Activated naive CD8-positive, alpha-beta T cell treated with anti-CD3 and anti-CD28 coated beads for 36 hours (primary cell): ENCODE data around the gene TJP3. TPM values are rescaled to one million over a fixed set of nuclear protein-coding genes. Genes with fewer than 3 reads are reported as not detected.
A peak's percentile ranks its signal among the peaks of the same experiment; 100 is the strongest.

Experiments
- DNase-seq: peaks from one replicate; pipeline ENCODE4 v3.0.0; 2021
- H3K27ac Mint-ChIP-seq: one replicate; pipeline ENCODE4 v1.8.0; 2022; ENCODE audit warnings: mild to moderate bottlenecking, moderate library complexity, mixed read lengths
- H3K27me3 Mint-ChIP-seq: one replicate; pipeline ENCODE4 v1.8.0; 2022; ENCODE audit warnings: mild to moderate bottlenecking, mixed read lengths
- H3K36me3 Mint-ChIP-seq: one replicate; pipeline ENCODE4 v1.8.0; 2021; ENCODE audit warnings: mild to moderate bottlenecking, mixed read lengths
- H3K4me1 Mint-ChIP-seq: one replicate; pipeline ENCODE4 v1.8.0; 2021; ENCODE audit warnings: mixed read lengths
- H3K4me3 Mint-ChIP-seq: one replicate; pipeline ENCODE4 v1.8.0; 2022; ENCODE audit warnings: mild to moderate bottlenecking, moderate library complexity, mixed read lengths
- H3K9me3 Mint-ChIP-seq: one replicate; pipeline ENCODE4 v1.8.0; 2022; ENCODE audit warnings: mixed read lengths
- total RNA-seq, 2 experiments: library from RNA; stranded (reverse); gene quantifications; one replicate each; pipeline ENCODE4 v1.2.3, GENCODE V29; 2021

Gene TJP3
- total RNA-seq, 2 experiments from 2014 or later: 0.24 to 0.39 TPM

DNA sequence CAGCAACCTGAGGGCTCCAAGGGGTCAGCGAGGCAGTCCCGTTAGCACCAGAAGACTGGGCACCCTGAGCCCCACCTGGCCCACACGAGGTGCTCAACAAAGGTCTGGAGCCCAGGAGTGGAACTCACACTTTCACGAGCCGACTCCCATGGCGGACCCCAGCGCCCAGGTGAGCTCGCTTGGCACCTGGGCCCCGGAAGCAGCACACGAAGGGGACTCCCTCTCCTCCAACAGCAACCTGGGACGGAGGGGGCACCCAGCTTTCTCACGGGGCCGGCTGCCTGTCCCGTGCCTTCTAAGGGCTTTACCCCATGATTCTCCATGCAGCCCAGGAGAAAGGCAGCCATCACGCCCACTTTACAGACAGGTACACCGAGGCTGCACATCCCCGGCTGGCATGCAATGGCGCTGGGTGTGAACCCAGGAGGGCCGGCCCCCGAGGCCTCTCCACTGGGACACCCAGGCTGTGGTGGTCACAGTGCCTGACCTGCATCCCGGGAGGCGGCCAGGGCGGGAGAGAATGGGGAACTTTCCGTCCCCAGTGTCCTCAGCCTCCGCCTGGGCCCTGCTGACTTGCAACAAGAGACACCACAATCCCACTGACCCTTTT, 13.0 kb upstream of the TJP3 start:
- H3K4me3 Mint-ChIP-seq: no peak overlapping the region
- H3K9me3 Mint-ChIP-seq: peaks cover 6% of the 10 kb centered on the region
- peaks cover 25% of the 10 kb centered on the region for H3K4me1 Mint-ChIP-seq
- H3K27ac Mint-ChIP-seq: no peak overlapping the region
- DNase-seq: no peak
- H3K27me3 Mint-ChIP-seq: no peaks in the 10 kb centered on the region
- H3K36me3 Mint-ChIP-seq: peaks cover 16% of the 10 kb centered on the region

DNA sequence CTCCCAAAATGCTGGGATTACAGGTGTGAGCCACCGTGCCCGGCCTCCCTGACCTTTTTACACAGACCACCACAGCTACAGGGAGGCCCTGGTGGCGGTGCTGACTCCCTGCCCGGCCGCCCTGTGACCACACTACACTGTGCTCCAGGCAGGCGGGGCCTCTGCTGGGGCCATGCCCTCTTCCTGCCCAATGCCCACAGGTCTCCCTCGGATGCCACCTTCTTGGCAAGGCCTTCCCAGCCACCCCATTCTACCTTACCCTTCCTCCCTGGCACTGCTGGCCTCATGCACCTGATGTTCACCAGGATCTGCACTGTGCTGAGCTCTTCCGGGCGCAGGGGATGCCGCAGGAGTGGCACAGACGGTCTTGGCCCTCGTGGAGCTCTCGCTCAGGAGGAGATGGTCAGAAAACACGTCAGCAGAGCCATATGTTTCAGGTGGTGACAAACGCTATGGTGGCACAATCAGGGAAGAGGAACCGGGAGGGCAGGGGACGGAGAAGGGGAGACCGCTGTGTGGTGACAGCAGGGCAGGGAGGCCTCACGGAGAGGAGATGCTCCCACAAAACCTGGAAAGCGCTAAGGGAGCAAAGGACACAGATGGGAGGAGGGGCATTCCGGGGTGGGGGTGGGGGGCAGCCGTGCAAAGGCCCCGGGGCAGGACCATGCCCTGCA, 12.1 kb upstream of the TJP3 start:
- no peak overlapping the region for H3K27ac Mint-ChIP-seq
- H3K27me3 Mint-ChIP-seq: no peaks in the 10 kb centered on the region
- peaks cover 21% of the 10 kb centered on the region for H3K4me1 Mint-ChIP-seq
- no peak for DNase-seq
- peaks cover 10% of the 10 kb centered on the region for H3K36me3 Mint-ChIP-seq
- H3K4me3 Mint-ChIP-seq: no peak overlapping the region
- H3K9me3 Mint-ChIP-seq: peaks cover 3% of the 10 kb centered on the region

DNA sequence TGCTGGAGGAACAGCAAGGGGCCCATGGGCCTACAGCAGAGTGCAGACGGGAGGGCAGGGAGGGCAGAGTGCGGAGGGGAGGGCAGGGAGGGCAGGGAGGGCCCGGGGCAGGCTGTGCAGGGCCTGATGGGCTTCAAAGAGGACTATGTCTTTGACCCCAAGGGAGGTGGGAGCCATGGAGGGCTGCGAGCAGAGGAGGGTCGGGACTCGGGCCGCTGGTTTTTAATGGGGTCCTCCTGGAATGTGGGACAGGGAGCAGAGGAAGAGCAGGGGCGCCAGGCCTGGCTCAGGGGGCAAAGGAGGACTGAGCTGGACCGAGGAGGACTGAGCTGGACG, 11.6 kb upstream of the TJP3 start:
- H3K27me3 Mint-ChIP-seq: no peaks in the 10 kb centered on the region
- no peak for DNase-seq
- H3K4me1 Mint-ChIP-seq: peaks cover 16% of the 10 kb centered on the region
- no peak overlapping the region for H3K4me3 Mint-ChIP-seq
- peaks cover 5% of the 10 kb centered on the region for H3K36me3 Mint-ChIP-seq
- H3K27ac Mint-ChIP-seq: no peak overlapping the region
- peaks cover under 1% of the 10 kb centered on the region for H3K9me3 Mint-ChIP-seq

DNA sequence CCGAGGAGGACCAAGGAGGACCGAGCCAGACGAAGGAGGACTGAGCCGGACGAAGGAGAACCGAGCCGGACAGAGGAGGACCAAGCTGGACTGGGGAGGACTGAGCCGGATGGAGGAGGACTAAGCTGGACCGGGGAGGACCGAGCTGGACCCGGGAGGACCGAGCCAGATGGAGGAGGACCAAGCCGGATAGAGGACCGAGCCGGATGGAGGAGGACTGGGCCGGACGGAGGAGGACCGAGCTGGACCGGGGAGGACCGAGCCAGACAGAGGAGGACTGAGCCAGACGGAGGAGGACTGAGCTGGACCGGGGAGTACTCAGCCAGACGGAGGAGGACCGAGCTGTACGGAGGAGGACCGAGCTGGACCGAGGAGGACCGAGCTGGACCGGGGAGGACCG, 11.1 kb upstream of the TJP3 start:
- H3K36me3 Mint-ChIP-seq: peaks cover 5% of the 10 kb centered on the region
- H3K9me3 Mint-ChIP-seq: no peaks in the 10 kb centered on the region
- DNase-seq: no peak
- H3K27ac Mint-ChIP-seq: no peak overlapping the region
- H3K27me3 Mint-ChIP-seq: no peaks in the 10 kb centered on the region
- H3K4me1 Mint-ChIP-seq: peaks cover 15% of the 10 kb centered on the region
- no peak overlapping the region for H3K4me3 Mint-ChIP-seq

DNA sequence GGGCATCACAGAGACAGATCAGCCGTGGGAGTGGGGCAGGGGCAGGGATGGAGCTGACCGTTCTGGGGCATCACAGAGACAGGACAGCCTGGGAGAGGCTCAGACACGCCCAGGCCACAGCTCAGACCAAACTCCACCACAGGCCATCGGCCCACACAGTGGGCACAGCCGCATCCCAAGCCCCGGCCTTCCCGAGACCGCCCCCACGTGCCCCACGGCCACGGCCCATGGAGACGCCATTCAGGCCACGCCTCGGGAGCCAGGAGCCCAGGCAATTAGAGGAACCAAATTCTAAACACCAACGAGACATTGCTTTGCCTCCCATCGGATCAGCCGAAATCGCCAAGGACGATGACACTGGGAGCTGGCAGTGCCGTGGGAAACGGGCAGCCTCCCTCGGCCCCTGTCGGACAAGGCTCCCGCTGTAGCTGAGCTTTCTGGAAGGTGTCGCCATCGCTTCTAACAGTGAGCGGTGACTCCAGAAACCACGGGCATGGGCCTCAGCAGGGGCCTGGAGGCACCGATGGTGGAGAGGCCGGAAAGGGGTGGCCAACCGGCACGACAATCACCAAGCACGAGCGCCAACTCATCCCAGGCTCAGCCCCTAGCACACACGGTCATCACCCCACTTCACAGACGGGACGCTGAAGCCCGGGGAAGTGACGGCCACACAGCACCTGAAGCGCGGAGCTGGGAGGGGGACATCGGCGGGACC, 10.4 kb upstream of the TJP3 start:
- H3K27ac Mint-ChIP-seq: no peak overlapping the region
- H3K27me3 Mint-ChIP-seq: no peaks in the 10 kb centered on the region
- DNase-seq: no peak
- peak overlapping the region; percentile 40 for H3K4me3 Mint-ChIP-seq
- H3K36me3 Mint-ChIP-seq: peaks cover 2% of the 10 kb centered on the region
- no peaks in the 10 kb centered on the region for H3K9me3 Mint-ChIP-seq
- peaks cover 15% of the 10 kb centered on the region for H3K4me1 Mint-ChIP-seq

DNA sequence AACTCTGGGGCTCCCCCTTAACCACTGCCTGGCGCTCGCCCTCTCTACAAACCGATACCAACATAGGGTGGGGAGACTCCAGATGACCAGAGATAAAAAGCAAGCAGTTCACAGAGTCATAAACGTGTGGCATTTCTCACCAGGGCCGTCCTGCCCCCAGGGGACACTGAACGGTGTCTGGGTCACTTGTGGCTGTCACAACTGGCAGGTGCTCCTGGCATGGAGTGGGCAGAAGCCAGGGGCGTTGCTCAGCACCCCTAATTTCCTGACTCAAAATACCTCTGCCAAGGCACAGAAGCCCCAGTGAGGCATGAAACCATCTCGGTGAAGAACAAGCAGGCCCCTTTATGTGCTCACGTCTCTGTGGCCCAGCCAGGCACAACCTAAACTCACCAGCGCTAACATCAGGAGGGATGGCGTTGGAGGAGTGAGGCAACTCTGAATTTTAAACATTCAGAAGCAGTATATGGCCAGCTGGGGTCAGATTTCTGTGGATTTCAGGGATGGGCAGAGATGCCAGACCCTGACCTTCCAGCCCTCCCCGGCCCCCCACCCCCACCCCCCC, 9.7 kb upstream of the TJP3 start:
- H3K4me3 Mint-ChIP-seq: peak overlapping the region; percentile 40
- no peaks in the 10 kb centered on the region for H3K9me3 Mint-ChIP-seq
- H3K4me1 Mint-ChIP-seq: peaks cover 13% of the 10 kb centered on the region
- no peaks in the 10 kb centered on the region for H3K27me3 Mint-ChIP-seq
- no peaks in the 10 kb centered on the region for H3K36me3 Mint-ChIP-seq
- no peak for DNase-seq
- H3K27ac Mint-ChIP-seq: peak overlapping the region; percentile 27

DNA sequence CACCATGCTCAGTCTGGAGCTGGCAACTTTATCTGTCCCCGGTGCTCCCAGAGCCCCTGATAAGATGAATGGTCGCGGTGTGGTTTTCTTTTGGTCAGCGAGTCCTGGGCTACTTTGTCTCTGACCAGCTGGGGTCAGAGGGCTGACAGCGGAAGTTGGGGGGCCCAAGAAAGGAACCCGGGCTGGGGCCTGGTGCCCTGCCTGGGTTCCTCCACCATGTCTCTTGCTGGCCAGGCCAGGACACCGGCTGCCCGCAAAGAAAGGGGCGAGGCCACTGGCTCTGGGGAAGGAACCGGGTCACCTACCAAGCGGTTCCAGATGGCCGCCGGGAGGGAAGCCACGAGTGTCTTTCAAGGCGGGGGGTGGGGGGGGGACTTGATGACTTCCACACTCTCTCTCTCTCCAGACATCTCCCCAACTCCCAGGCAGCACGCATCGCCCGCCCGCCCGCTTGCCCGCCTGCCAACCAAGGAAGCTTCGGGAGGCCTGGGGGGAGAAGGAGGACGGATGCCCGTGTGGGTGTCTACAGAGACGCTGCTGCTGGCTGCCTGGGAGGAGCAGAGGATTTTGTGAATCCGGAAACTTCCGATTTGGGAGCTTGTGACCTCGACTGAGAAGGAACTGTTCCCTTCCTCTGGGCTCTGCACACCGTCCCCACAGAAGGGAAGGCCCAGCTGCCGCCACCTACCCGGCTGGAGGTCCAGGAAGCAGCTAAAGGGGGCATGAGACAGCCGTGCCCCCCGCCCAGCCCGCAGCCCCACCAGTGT, 9.0 kb upstream of the TJP3 start:
- Mint-ChIP-seq H3K27me3 (no peaks in the 10 kb centered on the region), H3K27ac (peak overlapping the region; percentile 58), H3K36me3 (no peaks in the 10 kb centered on the region), H3K4me3 (peak overlapping the region; percentile 88), H3K9me3 (no peaks in the 10 kb centered on the region), H3K4me1 (peaks cover 13% of the 10 kb centered on the region)
- peak; percentile 34 for DNase-seq

DNA sequence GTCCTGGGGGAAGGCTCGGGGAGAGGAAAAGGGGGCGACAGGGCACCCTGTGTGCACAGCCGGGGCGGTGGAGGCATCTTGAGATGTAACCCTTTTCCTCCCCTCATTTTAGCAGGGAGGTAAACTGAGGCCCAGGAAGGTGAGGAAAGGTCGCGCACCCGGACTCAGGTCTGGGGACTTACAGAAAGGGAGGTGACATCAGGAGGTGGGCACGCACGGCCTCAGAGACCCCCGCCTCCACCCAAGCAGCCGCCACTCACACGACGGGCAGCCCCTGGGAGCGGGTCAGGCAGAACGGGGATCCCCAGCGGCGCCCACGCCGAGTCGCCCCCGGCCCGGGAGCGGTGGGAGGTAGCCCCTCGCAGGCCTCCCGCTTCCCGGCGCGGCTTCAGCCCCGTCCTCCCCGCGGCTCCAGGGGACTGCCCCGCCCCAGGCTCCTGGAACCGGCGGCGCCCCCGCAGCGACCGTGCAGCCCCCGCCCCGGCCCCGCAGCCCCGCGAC, 8.4 kb upstream of the TJP3 start:
- peaks cover 4% of the 10 kb centered on the region for H3K27me3 Mint-ChIP-seq
- no peak for DNase-seq
- no peaks in the 10 kb centered on the region for H3K36me3 Mint-ChIP-seq
- H3K4me1 Mint-ChIP-seq: peaks cover 13% of the 10 kb centered on the region
- peak overlapping the region; percentile 88 for H3K4me3 Mint-ChIP-seq
- H3K27ac Mint-ChIP-seq: peak overlapping the region; percentile 58
- H3K9me3 Mint-ChIP-seq: no peaks in the 10 kb centered on the region

DNA sequence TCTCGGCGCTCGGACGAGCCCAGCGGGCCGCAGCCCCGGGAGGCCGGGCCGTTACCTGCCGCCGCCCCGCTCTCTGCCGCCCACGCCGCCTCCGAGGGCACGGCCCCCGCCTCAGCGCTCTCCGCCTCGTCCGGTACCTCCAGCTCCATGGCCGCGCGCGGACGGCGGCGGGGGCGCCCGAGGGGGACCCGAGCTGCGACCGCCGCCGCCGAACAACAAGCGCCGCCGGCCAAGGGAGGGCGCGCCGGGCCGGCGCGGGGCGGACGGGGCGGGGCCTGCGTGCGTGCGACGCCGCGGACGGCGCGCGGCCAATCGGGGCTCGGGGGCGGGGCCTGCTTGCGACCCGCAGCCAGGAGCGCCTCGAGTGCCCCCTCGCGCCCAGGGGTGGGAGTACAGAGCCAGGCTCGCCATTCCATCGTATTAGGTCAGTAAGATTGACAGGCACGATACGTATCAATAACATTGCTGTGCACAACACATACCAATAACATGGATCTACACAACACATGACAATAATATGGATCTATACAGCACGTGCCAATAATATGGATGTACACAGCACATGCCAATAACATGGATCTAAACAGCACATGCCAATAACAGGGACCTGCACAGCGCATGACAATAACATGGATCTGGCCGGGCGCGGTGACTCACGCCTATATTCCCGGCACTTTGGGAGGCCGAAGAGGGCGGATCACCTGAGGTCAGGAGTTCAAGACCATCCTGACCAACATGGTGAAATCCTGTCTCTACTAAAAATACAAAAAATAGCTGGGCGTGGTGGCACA, 7.7 kb upstream of the TJP3 start, which contains the start of gene PIP5K1C:
PIP5K1C (minus strand) TSS at position 227 of the 791 bp plus-strand sequence; CDS start at position 149, 78 bp downstream.
- peak; percentile 95 for DNase-seq
- H3K4me1 Mint-ChIP-seq: peaks cover 13% of the 10 kb centered on the region
- peak within 1 kb of the TSS; percentile 88 for H3K4me3 Mint-ChIP-seq
- no peaks in the 10 kb centered on the region for H3K9me3 Mint-ChIP-seq
- H3K36me3 Mint-ChIP-seq: no peaks in the 10 kb centered on the region
- peaks cover 9% of the 10 kb centered on the region for H3K27me3 Mint-ChIP-seq
- peak within 1 kb of the TSS; percentile 58 for H3K27ac Mint-ChIP-seq

DNA sequence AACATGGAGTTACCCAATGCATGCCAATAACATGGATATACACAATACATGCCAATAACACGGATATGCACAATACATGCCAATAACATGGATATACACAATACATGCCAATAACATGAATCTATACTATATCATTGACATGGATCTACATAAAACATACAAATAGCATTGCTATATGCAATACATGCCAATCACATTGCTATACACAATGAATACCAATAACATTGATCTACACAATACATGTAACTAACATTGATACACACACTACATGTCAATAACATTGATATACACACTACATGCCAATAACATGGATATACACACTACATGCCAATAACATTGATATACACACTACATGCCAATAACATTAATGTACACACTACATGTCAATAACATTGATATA, 7.0 kb upstream of the TJP3 start:
- H3K4me3 Mint-ChIP-seq: no peak overlapping the region
- H3K36me3 Mint-ChIP-seq: no peaks in the 10 kb centered on the region
- peaks cover 11% of the 10 kb centered on the region for H3K27me3 Mint-ChIP-seq
- DNase-seq: no peak
- H3K27ac Mint-ChIP-seq: no peak overlapping the region
- no peaks in the 10 kb centered on the region for H3K9me3 Mint-ChIP-seq
- H3K4me1 Mint-ChIP-seq: peaks cover 13% of the 10 kb centered on the region

DNA sequence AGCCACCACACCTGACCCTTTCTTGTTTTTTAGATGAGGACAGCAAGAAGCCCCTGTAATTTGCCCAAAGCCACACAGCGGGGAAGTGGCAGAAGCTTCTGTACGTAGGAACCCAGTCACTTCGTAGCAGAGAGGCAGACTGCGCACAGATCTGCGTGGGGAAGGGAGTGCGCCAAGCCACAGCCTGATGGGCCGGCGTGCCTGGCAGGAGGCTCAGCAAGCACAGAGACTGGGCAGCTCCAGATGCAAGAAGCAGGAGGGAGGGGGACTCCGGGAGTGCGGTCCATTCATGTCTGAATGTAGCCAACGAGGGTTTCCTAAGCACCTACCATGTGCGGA, 347 bp upstream of the TJP3 start:
- Mint-ChIP-seq H3K27ac (no peak overlapping the region), H3K36me3 (no peaks in the 10 kb centered on the region)

DNA sequence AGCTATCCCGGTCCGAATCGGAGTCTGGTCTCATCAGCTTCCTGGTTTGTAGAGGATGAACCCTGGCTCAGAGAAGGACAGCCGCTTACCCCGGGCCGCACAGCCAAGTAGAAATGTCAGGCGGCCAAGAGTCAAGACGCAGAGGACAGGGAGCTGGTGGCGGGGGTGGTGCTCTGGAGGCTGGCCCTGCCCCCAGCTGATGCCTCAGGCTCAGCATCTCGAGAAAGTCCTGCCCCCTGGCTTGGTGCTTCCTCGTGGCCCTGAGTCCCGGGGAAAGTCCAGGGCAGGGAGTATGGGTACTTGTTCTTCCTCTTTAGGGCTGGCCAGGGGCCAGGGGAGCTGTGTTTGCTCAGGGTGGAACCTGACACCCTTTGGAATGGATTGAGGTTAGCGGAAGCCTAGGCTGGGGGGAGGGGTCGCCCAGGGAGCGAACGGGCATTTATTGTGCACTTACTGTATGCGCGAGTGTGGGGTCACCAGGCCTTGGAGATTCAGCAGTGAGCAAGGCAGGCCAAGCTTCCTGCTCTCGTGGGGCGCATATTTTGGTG, 2.2 kb downstream of the TJP3 start:
- H3K4me3 Mint-ChIP-seq: no peak overlapping the region
- H3K27ac Mint-ChIP-seq: no peak overlapping the region
- H3K36me3 Mint-ChIP-seq: no peaks in the 10 kb centered on the region
- peaks cover 19% of the 10 kb centered on the region for H3K27me3 Mint-ChIP-seq
- H3K9me3 Mint-ChIP-seq: no peaks in the 10 kb centered on the region
- no peak for DNase-seq
- peaks cover 5% of the 10 kb centered on the region for H3K4me1 Mint-ChIP-seq

More for the DNA sequence above, 347 bp upstream of the TJP3 start:
- H3K27me3 Mint-ChIP-seq: peaks cover 27% of the 10 kb centered on the region
- H3K9me3 Mint-ChIP-seq: no peaks in the 10 kb centered on the region
- peaks cover under 1% of the 10 kb centered on the region for H3K4me1 Mint-ChIP-seq
- DNase-seq: no peak
- no peak overlapping the region for H3K4me3 Mint-ChIP-seq

DNA sequence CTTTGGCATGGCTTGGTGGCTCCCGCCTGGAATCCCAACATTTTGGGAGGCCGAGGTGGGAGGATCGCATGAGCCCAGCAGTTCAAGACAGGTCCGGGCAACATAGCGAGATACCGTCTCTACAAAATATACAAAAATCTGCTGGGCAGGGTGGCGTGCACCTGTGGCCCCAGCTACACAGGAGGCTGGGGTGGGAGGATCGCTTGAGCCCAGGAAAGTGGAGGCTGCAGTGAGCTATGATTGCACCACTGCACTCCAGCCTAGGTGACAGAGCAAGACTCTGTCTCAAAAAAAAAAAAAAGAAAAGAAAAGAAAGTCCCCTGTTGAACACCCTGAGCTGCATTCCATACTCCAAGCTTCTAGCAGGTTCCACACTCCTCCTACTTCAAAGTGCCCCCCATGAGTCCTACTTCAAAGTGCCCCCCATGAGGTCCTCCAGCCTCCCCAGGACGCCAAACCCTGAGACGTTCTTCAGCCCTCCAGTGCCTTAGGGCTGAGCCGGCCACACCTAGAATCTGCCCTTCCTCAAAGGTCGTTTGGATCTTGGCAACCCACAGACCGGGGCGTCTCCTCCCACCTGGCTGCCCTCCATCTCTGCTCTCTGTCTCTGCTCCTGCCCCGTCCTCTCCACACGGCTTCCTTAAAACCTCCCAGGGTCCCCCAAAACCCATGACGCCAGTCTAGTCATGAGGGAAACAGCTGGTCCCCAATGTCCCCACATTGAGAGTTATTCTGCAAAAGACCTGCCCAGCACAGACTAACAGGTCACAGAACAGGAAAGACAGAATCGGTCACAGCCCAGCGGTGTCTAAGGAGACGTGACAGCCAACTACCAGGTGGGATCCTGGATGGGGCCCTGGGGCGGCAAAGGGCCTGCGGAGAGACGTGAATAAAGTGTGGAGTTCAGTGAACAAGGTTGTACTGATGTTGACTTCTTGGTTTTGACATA, 4.8 kb downstream of the TJP3 start:
- DNase-seq: no peak
- Mint-ChIP-seq H3K36me3 (no peaks in the 10 kb centered on the region), H3K4me3 (no peak overlapping the region), H3K4me1 (peaks cover 5% of the 10 kb centered on the region), H3K9me3 (no peaks in the 10 kb centered on the region), H3K27me3 (peaks cover 10% of the 10 kb centered on the region), H3K27ac (no peak overlapping the region)
